ENCODE data around the gene ANP32B. TPM values are rescaled to one million over a fixed set of nuclear protein-coding genes. Genes with fewer than 3 reads are reported as not detected.

Gene ANP32B
- total and polyA plus RNA-seq, 2 experiments from 2014 or later, result 13.1 to 114 TPM

DNA sequence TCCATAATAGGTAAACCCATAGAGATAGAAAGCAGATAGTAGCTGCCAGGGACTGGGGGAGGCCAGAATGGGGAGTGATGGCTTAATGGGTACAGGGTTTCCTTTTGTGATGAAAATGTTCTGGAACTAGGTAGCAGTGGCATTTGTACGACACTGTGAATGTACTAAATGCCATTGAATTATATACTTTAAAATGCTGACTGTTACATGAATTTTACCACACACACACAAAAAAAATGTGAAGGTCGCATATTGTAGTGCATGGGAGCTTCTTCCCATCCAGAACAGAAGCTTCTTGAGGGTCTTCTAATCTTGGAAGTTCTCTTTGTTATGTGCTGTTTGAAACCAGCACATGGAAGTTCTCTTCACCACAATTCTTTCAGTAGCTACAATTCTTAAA, 19.9 kb upstream of the ANP32B start (continued):
- TF ChIP-seq, protein P1, sequence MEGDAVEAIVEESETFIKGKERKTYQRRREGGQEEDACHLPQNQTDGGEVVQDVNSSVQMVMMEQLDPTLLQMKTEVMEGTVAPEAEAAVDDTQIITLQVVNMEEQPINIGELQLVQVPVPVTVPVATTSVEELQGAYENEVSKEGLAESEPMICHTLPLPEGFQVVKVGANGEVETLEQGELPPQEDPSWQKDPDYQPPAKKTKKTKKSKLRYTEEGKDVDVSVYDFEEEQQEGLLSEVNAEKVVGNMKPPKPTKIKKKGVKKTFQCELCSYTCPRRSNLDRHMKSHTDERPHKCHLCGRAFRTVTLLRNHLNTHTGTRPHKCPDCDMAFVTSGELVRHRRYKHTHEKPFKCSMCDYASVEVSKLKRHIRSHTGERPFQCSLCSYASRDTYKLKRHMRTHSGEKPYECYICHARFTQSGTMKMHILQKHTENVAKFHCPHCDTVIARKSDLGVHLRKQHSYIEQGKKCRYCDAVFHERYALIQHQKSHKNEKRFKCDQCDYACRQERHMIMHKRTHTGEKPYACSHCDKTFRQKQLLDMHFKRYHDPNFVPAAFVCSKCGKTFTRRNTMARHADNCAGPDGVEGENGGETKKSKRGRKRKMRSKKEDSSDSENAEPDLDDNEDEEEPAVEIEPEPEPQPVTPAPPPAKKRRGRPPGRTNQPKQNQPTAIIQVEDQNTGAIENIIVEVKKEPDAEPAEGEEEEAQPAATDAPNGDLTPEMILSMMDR (conservative IDR thresholded peaks at IDR 0.05; ENCODE audit: low read depth in 2 of 2), result no peak
- no peak for TF ChIP-seq EZH2 (IDR thresholded peaks at IDR 0.05; ENCODE audit: low read depth, unreplicated experiment)
- no peak for TF ChIP-seq ZNF114 (CRISPR knock-in tag; IDR thresholded peaks at IDR 0.05)

DNA sequence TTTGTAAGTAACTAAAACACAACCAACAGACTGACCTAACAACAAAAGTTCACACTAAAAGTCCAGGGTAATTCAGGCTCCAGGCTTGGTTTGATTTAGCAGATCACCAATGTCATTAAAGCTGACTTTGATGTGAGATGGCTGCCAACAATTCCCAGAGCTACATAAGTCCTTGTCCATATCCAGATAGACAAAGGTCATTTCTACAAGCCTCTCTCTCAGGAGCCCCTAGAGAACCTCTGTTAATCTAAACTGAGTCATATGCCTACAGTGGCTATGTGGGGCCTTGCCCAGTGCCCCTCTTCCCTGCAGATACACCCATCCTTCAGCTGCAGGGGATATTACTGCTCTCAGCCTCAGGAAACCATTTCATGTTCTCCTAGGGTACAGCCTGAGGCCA, 18.2 kb upstream of the ANP32B start:
- H3K27me3 Mint-ChIP-seq (ENCODE audit: insufficient read depth, low read depth, poor library complexity), result peaks cover 9% of the 10 kb centered on the region
- no peak overlapping the region for H3K4me3 Mint-ChIP-seq
- H3K4me1 ChIP-seq (ENCODE audit: insufficient read depth), result no peaks in the 10 kb centered on the region
- H3K27me3 ChIP-seq (ENCODE audit: insufficient read depth), result peaks cover 13% of the 10 kb centered on the region; the same call in 1 of the 2 replicates
- no peaks in the 10 kb centered on the region for H3F3A ChIP-seq (replicated peaks; ENCODE audit: low read depth)
- H3K4me1 Mint-ChIP-seq, result peaks cover 5% of the 10 kb centered on the region; the same call in 1 of the 3 replicates
- H3K36me3 Mint-ChIP-seq (ENCODE audit: low read depth), result no peaks in the 10 kb centered on the region
- no peak overlapping the region for H3K4me3 ChIP-seq
- H3K9me3 Mint-ChIP-seq, result no peaks in the 10 kb centered on the region
- DNase-seq (ENCODE audit: low spot score) (no peak), ATAC-seq (no peak)
- TF ChIP-seq STAT1 (IDR thresholded peaks at IDR 0.05; ENCODE audit: unreplicated experiment) (no peak), CREB1 (CRISPR knock-in tag; IDR thresholded peaks at IDR 0.05; ENCODE audit: low read depth) (no peak), POLR2AphosphoS5 (IDR thresholded peaks at IDR 0.05; ENCODE audit: low read depth) (no peak), NANOG (IDR thresholded peaks at IDR 0.05; ENCODE audit: borderline replicate concordance) (no peak)
- TF ChIP-seq, protein P2, sequence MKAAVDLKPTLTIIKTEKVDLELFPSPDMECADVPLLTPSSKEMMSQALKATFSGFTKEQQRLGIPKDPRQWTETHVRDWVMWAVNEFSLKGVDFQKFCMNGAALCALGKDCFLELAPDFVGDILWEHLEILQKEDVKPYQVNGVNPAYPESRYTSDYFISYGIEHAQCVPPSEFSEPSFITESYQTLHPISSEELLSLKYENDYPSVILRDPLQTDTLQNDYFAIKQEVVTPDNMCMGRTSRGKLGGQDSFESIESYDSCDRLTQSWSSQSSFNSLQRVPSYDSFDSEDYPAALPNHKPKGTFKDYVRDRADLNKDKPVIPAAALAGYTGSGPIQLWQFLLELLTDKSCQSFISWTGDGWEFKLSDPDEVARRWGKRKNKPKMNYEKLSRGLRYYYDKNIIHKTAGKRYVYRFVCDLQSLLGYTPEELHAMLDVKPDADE (IDR thresholded peaks at IDR 0.05), result no peak
- TF ChIP-seq, protein P1 (conservative IDR thresholded peaks at IDR 0.05; ENCODE audit: low read depth in 2 of 2), result no peak
- TF ChIP-seq, protein P3, sequence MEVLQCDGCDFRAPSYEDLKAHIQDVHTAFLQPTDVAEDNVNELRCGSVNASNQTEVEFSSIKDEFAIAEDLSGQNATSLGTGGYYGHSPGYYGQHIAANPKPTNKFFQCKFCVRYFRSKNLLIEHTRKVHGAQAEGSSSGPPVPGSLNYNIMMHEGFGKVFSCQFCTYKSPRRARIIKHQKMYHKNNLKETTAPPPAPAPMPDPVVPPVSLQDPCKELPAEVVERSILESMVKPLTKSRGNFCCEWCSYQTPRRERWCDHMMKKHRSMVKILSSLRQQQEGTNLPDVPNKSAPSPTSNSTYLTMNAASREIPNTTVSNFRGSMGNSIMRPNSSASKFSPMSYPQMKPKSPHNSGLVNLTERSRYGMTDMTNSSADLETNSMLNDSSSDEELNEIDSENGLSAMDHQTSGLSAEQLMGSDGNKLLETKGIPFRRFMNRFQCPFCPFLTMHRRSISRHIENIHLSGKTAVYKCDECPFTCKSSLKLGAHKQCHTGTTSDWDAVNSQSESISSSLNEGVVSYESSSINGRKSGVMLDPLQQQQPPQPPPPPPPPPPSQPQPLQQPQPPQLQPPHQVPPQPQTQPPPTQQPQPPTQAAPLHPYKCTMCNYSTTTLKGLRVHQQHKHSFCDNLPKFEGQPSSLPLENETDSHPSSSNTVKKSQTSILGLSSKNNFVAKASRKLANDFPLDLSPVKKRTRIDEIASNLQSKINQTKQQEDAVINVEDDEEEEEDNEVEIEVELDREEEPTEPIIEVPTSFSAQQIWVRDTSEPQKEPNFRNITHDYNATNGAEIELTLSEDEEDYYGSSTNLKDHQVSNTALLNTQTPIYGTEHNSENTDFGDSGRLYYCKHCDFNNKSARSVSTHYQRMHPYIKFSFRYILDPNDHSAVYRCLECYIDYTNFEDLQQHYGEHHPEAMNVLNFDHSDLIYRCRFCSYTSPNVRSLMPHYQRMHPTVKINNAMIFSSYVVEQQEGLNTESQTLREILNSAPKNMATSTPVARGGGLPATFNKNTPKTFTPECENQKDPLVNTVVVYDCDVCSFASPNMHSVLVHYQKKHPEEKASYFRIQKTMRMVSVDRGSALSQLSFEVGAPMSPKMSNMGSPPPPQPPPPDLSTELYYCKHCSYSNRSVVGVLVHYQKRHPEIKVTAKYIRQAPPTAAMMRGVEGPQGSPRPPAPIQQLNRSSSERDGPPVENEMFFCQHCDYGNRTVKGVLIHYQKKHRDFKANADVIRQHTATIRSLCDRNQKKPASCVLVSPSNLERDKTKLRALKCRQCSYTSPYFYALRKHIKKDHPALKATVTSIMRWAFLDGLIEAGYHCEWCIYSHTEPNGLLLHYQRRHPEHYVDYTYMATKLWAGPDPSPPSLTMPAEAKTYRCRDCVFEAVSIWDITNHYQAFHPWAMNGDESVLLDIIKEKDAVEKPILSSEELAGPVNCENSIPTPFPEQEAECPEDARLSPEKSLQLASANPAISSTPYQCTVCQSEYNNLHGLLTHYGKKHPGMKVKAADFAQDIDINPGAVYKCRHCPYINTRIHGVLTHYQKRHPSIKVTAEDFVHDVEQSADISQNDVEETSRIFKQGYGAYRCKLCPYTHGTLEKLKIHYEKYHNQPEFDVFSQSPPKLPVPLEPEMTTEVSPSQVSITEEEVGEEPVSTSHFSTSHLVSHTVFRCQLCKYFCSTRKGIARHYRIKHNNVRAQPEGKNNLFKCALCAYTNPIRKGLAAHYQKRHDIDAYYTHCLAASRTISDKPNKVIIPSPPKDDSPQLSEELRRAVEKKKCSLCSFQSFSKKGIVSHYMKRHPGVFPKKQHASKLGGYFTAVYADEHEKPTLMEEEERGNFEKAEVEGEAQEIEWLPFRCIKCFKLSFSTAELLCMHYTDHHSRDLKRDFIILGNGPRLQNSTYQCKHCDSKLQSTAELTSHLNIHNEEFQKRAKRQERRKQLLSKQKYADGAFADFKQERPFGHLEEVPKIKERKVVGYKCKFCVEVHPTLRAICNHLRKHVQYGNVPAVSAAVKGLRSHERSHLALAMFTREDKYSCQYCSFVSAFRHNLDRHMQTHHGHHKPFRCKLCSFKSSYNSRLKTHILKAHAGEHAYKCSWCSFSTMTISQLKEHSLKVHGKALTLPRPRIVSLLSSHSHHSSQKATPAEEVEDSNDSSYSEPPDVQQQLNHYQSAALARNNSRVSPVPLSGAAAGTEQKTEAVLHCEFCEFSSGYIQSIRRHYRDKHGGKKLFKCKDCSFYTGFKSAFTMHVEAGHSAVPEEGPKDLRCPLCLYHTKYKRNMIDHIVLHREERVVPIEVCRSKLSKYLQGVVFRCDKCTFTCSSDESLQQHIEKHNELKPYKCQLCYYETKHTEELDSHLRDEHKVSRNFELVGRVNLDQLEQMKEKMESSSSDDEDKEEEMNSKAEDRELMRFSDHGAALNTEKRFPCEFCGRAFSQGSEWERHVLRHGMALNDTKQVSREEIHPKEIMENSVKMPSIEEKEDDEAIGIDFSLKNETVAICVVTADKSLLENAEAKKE (CRISPR knock-in tag; IDR thresholded peaks at IDR 0.05), result no peak
- H3K27ac ChIP-seq (ENCODE audit: low read depth), result no peak overlapping the region
- no peak overlapping the region for H2AFZ ChIP-seq
- H3K79me2 ChIP-seq (replicated peaks; ENCODE audit: insufficient read depth), result no peaks in the 10 kb centered on the region
- no peaks in the 10 kb centered on the region for H3K36me3 ChIP-seq (ENCODE audit: insufficient read depth)
- H4K20me1 ChIP-seq (replicated peaks; ENCODE audit: insufficient read depth), result no peaks in the 10 kb centered on the region
- no peak overlapping the region for H3K4me2 ChIP-seq
- H3K9me2 ChIP-seq (ENCODE audit: insufficient read depth), result no peaks in the 10 kb centered on the region
- H3K27ac Mint-ChIP-seq, result no peak overlapping the region

Measured in GM23338 (cell line).